GM10266 (cell line): Measurements from ENCODE around the gene TIMM29.
A peak's percentile ranks its signal among the peaks of the same experiment; 100 is the strongest.
"Not testable (repeated sequence)": the region's sequence is repeated elsewhere in the genome, so short reads cannot be mapped to it uniquely, and the experiment has no call there.

Source experiments
- DNase-seq: peaks from one replicate; pipeline ENCODE4 v3.0.0; 2012; ENCODE audit errors: extremely low spot score
- CTCF ChIP-seq: IDR thresholded peaks from 2 replicates; pipeline ENCODE4 v1.5.1; 2012; ENCODE audit warnings: mild to moderate bottlenecking, low read depth; ENCODE audit not compliant: control insufficient read depth, insufficient read depth; ENCODE audit errors: missing control alignments

Gene TIMM29

GRCh38 chr19:10946958-10947657, 18.5 kb downstream of the TIMM29 start:
- no peak for DNase-seq
- no peak for TF ChIP-seq CTCF

GRCh38 chr19:10952809-10953208, 24.2 kb downstream of the TIMM29 start:
- no peak for DNase-seq
- no peak for TF ChIP-seq CTCF

- DNase-seq, result not testable (repeated sequence)
Observed at GRCh38 chr19:10959277-10959968, 30.8 kb downstream of the TIMM29 start.

DNA sequence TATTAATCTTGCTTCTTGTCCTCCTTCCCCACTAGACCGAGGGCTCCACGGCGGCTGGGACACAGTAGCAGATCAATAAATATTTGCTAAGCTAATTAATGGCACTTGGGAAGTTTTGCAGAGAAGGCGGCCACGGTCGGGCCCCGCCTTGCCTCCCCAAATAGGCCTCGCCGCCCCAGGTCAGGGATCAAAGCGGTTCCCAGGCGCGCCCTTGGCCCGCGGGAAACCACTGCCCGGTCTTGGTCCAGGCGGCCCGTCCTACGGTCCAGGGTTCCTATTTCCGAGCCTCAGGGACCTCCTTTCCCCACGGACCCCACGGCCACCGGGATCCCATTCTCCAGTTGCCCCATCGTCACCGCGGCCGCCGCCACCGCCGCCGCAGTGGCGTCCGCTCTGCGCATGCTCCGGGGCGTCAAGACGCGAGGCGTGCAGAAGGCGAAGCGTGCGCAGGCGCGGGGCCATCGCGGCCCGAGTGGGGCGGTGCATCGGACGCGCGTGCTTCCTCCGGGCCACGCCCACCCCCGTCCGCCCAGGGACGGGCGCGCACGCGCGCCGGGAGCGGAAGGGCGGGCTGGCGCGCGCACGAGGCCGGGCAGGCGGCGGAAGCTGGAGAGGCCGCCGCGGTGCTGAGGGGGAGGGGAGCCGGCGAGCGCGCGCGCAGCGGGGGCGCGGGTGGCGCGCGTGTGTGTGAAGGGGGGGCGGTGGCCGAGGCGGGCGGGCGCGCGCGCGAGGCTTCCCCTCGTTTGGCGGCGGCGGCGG, 31.9 kb downstream of the TIMM29 start, which contains the start of gene SMARCA4:
SMARCA4 (plus strand) TSS at position 717 of the 759 bp plus-strand sequence. CDS start 23,122 bp downstream, outside the sequence.
- no peak for TF ChIP-seq CTCF
- peak; percentile 99 for DNase-seq

- no peak for TF ChIP-seq CTCF
- DNase-seq, result no peak
Observed at GRCh38 chr19:10961073-10961860, 32.7 kb downstream of the TIMM29 start.

DNA sequence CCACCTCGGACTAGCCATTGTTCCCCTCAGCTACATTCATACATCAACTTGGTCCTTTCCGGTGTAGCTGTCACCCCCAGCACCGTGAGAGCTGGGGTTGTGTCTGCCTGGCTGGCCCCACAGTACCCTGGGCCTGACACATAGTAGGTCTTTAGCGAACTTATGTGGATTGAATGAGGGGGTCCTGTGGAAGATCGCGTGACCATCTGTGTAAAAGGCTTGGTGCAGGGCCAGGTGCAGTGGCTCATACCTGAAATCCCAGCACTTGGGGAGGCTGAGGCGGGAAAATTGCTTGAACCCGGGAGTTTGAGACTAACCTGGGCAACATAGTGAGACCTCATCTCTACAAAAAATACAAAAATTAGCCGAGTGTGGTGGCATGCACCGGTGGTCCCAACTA, 34.3 kb downstream of the TIMM29 start:
- no peak for TF ChIP-seq CTCF

GRCh38 chr19:10963865-10964264, 35.3 kb downstream of the TIMM29 start:
- no peak for DNase-seq
- no peak for TF ChIP-seq CTCF

More for the DNA sequence above, 34.3 kb downstream of the TIMM29 start:
- DNase-seq, result no peak
